SK-MEL-5 (cell line): ENCODE measurements around the gene STXBP1. TPM values are rescaled to one million over a fixed set of nuclear protein-coding genes. Genes with fewer than 3 reads are reported as not detected.
A peak's percentile ranks its signal among the peaks of the same experiment; 100 is the strongest.

Experiments
- DNase-seq: peaks from one replicate; pipeline ENCODE4 v3.0.0-alpha.2; 2016; ENCODE audit warnings: low read depth, low spot score
- in situ Hi-C: cut with HindIII; loops from 2 replicates; pipeline ENCODE4 v1.10.0; 2016; ENCODE audit warnings: low sequenced_read_pairs, high pct_unique_total_duplicates, low pct_unique_long_range_greater_than_20kb
- total RNA-seq: library from RNA; depleted of rRNA; stranded (reverse); fragments of >200 nt; shearing (Covaris generic); gene quantifications from 2 replicates; pipeline ENCODE4 v1.2.3, GENCODE V29; 2014

The STXBP1 gene
- total RNA-seq, 1 experiment from 2014 or later = 41.3 TPM

DNA sequence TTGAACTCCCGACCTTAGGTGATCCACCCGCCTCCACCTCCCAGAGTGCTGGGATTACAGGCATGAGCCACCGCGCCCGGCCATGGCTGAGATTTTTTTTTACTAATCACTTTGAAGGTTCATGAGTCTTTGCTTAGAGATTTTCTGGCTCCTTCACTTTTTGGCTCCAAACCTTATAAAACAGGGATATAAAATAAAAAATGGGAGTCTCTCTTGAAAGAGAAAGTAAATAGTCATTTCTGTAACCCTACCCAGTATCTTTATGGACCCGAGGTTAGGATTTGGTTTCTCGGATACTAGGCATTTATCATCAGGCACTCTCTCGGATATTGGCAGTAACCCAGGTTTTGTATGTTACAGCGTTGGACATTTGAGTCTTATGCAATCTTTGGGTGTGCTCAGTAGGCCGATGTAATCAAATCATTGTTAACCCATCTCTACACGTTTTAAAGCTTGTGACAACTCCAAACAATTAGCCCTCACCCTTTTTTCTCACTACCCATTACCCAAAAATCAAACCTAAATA is 25.3 kb downstream of the STXBP1 start:
- in situ Hi-C loops = no loop called here
- peak; percentile 39 for DNase-seq

DNA sequence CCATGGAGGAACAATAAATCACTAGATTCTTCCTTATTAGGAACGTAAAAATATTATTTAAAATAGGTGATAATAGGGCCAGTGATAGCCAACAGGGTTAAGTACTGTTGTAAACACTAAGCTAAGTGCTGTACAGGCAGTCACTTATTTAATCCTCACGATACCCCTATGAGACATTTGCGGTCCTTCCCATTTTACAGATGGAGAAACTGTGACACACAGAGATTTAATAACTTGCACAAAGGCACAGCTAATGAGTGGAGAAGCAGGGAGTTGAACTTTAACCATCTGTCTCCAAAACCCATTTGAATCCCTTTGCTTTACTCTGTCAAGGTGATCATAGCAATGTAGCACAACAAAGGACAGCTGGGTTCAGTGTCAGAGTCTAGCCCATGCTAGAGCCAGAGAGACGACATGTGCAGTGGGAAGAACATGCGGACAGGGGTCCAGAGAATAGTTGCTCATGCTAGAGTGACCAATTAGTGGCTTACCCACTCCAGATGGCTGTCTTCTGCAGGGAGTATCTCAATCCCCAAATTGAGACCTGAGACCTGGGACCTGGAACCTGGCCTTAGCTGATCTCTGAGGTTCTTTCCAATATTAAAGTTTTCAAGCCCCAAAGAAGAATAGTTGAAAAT is 28.9 kb downstream of the STXBP1 start:
- in situ Hi-C loops = no loop called here
- no peak for DNase-seq

DNA sequence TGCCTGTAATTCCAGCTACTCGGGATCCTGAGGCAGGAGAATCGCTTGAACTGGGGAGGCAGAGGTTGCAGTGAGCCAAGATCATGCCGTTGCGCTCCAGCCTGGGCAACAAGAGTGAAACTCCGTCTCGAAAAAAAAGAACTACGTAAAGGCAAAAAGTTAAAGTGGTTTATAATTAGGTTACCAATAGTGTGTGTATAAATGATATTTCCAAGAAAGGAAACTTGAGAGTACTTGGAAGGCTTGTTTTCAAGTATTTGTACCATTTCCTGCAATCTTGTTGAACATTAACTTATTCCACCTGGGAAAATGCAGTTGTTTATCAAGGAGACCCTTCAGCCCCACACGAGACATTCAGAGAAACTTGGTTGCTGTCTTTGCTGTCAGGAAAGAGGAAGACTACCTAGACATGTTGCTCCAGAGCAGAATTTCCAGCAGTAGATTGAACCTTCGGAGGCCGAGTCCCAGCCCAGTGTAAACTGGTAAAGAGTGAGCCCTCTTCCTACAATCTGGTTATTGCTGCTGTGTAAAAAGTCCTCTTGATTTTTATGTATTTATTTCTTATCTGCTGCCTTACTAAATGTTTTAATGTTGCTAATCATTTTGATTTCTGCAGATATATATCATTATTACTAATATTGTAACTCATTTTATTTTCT is 30.1 kb downstream of the STXBP1 start:
- no peak for DNase-seq
- in situ Hi-C loops = no loop called here

DNA sequence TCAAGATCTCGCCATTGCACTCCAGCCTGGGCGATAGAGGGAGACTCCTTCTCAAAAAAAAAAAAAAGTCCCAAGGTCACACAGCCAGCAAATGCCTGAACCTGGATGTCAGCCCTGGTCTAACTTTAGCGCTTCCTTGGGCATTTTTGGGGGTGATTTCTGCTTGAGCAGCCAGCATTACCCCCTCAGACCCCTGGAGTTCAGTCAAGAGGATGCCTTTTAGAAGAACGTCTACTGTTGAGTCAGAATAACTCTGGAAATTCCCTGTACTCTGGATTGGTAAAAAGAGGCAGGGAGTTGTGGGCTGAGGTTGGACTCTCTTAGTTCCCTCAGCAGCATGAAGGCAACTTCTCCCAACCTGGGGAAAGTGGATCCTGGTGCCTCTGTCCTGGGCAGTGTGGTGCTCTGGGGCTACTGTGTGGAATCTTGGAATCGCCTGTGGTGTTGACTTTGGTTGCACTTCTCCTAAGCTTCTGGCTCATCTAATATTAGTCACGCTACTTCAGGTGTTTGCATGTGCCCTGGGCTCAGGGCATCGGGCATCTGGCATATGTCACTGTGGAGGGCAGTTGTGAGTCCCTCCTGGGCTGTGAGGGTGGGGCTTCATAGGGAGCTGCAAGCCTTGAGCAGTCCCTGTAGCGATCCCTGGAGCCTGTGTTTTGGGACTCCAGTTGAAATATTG is 32.2 kb downstream of the STXBP1 start:
- in situ Hi-C loops = no loop called here

DNA sequence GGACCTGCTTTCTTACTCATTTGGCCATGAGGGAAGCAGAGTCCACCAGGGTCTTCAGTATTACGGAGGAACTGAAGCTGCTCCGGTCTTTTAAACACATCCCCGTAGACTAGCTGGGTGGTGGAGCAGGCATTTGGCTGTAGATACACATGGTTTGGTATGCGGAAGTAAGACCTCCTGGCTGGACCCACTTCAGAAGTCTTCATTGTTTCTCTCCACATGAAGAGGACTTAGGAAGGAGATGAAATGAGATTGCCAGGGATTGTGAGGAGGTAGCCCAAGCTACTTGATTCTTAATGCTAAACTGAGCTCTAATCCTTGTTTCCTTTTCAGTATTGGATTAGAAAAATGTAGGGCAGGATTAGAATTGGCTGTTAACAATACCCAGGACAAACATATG is 32.9 kb downstream of the STXBP1 start:
- DNase-seq = no peak
- in situ Hi-C loops = no loop called here

More for the DNA sequence above, 32.2 kb downstream of the STXBP1 start:
- DNase-seq = no peak

DNA sequence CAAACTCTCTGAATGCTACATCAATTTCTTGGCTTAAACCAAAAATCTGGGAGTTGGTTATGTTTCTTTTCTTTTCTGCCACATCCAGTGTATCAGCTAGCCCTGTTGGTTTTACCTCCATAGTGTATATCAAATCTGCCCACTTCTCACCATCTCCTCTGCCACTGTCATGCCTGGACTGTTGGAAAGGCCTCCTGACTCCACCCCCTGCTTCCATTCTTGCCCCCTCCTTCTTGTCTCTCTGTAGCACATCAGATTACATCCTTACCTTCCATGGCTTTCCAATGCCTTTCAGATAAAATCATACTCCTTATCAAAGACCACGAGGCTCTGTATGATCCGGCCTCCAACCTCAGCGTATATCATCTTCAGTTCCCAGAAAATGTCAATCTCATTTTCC is 35.4 kb downstream of the STXBP1 start:
- in situ Hi-C loops = no loop called here
- DNase-seq = no peak

DNA sequence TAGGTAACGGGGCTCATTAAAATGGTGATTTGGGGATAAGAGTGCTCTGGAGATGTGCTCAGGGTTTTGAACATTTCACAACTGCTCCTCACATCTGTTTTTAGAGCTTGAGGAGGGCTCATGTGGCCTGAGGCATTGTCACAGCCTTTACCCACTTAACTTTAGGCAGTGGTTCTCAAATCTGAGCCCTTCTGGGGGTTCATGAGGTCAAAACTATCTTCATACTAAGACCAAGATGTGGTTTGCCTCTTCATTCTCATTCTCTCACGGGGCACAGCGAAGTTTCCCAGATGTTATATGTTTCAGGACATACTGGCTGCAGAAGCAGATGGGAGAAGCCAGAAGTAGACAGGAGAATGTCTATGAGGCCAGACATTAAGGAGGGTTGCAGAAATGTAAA is 38.4 kb downstream of the STXBP1 start:
- in situ Hi-C loops = no loop called here
- DNase-seq = no peak

DNA sequence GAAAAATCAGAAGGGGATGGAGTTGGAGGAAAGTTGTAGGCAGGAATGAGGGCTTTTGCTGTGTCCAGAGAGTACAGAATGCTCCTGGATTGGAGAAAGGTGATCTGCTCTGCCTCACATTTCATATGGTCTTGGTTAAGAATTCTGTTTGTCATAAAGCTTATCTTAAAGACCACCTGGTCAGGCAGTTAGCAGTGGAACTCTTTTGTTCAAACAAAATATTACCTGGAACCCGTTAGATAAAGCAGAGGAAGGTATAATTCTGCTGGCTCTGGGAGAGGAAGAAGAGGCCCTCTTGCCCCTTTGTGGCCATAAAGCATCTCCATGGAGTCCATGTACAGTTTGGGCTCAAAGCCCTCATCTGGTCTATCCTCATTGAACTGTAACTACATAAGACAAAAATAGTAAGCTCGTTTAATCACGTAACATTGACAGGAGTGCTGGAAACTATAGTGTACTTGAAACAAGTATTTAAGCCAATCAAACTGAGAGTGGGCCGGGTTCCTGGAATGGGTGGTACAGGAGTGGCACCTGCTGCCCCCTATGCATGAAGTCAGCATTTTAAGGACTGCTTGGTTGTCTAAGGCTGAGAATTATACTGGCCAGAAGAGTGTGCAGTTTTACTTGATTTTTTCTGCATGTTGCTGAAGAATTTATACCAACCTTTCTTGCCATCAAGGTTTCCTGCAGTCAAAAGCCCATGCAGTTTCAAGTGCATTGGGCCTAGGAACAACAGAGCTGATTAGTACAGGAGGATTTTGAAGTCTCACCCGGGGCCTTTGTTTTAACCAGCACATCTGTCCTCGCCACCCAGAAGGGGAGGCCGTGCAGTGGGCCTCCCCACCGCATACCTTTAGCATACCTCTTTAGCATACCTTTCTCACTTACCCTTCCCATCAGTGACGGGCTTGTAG is 39.9 kb downstream of the STXBP1 start:
- no peak for DNase-seq
- in situ Hi-C loops = no loop called here

DNA sequence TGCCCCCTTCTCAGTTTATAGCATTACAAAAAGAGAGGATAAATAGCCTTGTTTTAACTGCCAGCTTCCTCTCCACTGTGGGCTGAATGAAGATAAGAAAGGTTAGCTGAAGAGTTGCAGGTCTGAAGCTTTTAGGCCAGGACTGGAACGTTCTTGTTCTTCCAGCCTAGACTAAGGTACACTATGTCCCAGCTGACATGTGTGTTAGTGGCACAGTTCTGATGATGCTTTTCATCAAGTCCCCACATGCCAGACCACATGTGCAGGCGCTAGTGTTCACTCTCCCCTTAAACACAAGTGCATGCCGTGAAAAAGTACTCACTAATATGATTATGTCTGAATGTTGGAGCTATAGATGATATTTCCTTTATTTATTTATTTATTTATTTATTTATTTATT is 40.7 kb downstream of the STXBP1 start:
- in situ Hi-C loops = no loop called here
- no peak for DNase-seq

DNA sequence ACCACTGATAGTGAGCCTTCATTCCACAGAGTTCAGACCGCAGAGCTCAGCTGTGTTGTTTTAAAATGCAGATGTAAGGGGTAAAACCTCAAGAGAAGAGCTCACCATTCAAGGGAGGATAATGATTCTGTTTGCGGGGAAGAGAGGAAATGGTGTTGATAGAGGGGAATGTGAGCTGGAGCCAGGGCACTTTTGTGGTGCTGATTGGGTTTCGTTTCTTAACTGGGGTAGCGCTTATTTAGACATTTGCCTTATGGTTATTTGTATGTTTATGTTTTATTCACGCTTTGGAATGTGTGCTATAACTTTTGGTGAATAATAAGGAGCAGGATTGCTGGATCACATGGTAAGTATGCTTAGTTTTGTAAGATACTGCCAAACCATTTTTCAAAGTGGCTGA is 42.5 kb downstream of the STXBP1 start:
- DNase-seq = no peak
- in situ Hi-C loops = no loop called here

DNA sequence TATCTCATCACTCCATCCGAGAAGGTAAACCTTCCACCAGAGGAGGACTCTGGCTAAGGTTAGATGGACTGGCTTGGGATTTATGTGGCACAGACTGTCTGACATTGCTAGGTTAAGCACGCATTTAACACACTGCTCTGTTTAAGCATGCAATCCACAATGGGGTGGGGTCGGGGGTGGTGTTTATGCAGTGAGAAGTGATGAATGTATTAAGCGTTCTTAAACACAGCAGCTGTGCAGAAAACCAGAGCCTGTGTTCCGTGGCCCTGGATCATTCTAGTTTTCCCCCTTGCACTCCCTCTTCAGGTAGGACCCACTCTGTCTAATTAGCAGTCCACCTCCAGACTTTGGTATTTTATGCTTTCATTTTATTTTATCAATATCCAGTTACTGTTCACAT is 46.4 kb downstream of the STXBP1 start:
- in situ Hi-C loops = no loop called here
- no peak for DNase-seq

DNA sequence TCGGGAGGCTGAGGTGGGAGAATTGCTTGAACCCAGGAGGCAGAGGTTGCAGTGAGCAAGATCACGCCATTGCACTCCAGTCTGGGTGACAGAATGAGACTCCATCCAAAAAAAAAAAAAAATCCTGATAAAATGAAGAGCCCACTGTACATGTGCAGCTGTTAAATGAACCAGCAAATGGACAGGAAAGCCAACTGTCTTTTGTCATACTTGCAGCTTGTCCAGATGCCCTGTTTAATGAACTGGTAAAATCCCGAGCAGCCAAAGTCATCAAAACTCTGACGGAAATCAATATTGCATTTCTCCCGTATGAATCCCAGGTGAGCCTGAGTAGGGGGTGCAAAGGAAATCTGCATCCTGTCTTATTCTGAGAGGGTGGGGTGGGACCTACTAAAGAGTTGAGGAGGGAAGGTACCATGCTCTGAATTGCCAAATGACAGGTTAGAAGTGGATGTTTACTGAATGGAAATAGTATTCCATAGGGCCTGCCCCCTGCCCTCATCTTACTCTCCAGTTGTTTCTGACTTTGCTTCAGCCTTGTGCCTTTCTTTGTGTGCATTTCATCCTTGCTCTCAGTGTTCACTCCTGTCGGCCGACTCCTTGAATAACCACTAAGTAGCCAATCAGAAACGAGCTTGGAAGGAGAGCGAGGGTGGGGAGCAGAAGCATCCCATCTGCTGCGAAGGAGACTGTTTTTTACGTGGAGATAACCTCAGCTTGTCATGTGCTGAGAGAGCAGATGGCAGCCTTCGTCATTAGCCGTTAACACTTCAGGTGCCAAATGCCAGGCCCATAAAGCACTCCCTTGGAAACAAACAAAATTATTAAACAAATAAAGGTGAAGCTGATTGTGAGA is 49.0 kb downstream of the STXBP1 start:
- in situ Hi-C loops = no loop called here
- peak; percentile 38 for DNase-seq

DNA sequence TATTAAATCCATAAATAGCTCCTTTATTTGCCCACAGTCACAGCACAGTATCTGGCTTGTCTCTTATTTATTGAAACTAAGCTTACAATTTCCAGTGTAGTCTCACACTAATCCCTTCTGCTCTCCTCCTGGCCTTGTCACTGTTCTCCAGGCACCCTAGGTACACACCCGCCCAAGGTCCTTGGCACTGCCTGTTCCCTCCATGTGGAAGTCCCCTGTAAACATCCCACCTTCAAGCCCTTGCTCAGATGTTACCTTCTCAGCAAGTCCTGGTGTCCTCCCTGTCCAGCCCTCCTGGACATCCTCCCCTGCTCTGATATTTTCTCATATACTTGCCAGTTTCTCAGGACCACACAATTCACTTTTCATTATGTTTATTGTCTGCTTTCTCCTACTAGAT is 50.5 kb downstream of the STXBP1 start:
- in situ Hi-C loops = no loop called here

DNA sequence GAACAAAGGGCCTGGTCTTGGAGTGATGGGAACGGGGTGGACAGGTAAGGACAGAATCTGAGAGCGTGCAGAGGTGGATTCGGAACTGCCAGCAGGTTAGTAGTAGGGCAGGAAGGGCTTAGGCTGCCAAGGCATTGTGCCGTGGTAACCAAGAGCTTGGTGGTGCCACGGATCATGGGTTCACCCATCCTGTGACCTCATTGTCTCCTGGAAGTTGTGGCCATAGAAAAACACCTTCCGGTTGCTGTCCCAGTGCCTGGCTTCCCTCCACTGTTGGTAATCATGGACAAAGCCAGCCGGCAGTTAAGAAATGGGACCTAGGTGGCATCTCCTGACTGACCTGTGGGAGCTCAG is 52.2 kb downstream of the STXBP1 start:
- DNase-seq = no peak
- in situ Hi-C loops = no loop called here

More for the DNA sequence above, 50.5 kb downstream of the STXBP1 start:
- DNase-seq = no peak

DNA sequence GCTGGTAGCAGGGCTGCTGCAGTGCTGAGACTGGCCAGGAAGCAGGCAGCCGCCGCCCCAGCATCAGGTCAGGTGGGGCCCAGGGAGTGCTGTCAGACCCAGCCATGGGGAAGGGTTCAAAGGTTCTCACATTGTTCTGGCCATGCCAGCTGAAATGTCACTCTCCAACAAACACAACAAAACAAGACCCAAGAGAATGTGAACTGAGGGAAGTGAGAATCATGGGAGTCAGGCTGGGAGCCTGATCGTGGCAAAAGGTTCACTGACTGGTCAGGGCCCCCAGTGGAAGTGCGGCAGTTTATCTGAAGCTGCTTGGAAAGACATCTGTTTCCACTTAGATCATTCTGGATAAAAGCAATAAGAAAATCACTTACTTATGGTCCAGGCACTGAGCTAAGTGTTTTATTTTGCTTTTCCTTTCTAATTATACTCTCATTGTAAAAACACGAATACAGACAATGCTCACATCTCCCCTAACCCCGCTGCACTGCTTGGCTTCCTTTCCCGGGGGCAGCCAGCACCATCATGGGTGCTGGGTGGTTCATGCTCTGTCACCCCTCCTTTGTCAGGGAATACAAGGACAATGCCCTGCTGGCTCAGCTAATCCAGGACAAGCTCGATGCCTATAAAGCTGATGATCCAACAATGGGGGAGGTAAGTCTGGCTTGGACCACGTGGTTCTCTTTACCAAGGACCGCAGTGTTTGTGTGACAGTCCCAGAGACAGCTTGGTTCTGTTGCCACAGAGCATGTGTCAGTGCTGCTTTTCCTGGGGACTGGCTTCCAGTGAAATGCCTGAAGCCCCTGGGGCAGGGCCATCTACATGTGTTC is 52.8 kb downstream of the STXBP1 start:
- DNase-seq = no peak
- in situ Hi-C loops = no loop called here

DNA sequence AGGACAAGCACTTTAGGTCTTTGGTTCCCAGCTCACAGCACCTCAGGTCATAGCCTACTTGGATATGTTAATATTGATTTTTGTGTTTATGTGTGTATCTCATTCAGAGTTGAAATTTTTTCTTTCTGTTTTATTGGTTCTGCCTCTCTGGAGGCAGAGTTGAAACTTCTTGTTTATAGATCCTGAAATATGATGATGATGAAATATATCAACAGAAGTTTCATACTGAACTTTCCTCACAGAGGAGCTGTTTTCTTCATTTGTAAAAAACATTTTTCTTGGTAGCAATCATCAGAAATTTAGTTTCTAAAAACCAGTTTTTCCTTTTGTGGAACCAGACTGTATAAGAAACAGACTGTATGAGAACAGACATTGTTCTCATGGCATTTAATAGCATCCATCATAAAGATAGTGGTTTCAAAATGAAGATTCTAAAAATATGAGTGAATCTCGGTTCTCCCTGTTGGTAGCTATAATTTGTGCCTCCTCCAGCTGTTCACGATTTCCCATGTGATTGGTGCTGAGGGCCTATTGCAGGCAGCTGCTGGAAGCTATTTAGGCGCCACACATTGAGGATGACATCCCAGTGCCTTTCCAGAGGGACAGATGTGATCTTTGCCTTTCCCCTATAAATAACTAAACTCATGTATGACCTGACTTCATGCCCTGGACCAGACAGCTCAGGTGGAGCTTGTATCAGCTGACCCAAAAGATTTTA is 55.2 kb downstream of the STXBP1 start:
- no peak for DNase-seq
- in situ Hi-C loops = no loop called here
